ENCODE data around the gene NPAT. TPM values are rescaled to one million over a fixed set of nuclear protein-coding genes. Genes with fewer than 3 reads are reported as not detected.
A peak's percentile ranks its signal among the peaks of the same experiment; 100 is the strongest.

Gene NPAT
- total and polyA plus RNA-seq, 7 donors = 1.6 to 15.7 (median 12.1) TPM

DNA sequence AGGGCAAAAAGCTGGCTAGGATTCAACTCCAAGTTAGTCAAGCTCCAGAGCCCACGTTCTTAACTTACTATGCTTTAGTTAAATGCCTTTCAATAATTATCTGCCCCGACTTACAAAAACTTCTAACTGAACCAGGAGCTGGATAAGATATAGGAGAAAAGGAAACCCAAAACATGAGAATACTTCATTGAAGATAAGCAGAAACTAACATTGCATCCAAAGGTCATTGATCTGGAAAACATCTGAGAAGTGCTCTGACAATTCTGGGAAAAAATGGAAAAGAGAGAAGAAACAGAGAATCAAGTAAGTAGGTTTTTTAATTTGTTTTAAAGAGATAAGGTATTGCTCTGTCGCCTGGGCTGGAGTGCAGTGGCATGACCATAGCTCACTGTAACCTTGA is 73.9 kb downstream of the NPAT start:
- intact Hi-C loops (cut with DNase I) = no loop called here
- no peak for DNase-seq
- no peaks in the 10 kb centered on the region for H3K4me1 ChIP-seq
- no peaks in the 10 kb centered on the region for H3K9me3 ChIP-seq
- no peaks in the 10 kb centered on the region for H3K27me3 ChIP-seq
- H3K27ac ChIP-seq = no peak overlapping the region
- peaks cover 17 to 91% (median 47%) of the 10 kb centered on the region in 4 donors for H3K36me3 ChIP-seq
- WGBS, 2 donors = 81 to 82% methylated on average over 3 of the region's 3 CpGs
- H3K4me3 ChIP-seq = no peak overlapping the region
- TF ChIP-seq EP300 (IDR thresholded peaks at IDR 0.05) = no peak
- TF ChIP-seq, protein P1, sequence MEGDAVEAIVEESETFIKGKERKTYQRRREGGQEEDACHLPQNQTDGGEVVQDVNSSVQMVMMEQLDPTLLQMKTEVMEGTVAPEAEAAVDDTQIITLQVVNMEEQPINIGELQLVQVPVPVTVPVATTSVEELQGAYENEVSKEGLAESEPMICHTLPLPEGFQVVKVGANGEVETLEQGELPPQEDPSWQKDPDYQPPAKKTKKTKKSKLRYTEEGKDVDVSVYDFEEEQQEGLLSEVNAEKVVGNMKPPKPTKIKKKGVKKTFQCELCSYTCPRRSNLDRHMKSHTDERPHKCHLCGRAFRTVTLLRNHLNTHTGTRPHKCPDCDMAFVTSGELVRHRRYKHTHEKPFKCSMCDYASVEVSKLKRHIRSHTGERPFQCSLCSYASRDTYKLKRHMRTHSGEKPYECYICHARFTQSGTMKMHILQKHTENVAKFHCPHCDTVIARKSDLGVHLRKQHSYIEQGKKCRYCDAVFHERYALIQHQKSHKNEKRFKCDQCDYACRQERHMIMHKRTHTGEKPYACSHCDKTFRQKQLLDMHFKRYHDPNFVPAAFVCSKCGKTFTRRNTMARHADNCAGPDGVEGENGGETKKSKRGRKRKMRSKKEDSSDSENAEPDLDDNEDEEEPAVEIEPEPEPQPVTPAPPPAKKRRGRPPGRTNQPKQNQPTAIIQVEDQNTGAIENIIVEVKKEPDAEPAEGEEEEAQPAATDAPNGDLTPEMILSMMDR (IDR thresholded peaks at IDR 0.05) = no peak
- peak in 1 of 4 donors; percentile 7 for TF ChIP-seq POLR2AphosphoS5 (IDR thresholded peaks at IDR 0.05)
- TF ChIP-seq POLR2A (IDR thresholded peaks at IDR 0.05) = no peak

DNA sequence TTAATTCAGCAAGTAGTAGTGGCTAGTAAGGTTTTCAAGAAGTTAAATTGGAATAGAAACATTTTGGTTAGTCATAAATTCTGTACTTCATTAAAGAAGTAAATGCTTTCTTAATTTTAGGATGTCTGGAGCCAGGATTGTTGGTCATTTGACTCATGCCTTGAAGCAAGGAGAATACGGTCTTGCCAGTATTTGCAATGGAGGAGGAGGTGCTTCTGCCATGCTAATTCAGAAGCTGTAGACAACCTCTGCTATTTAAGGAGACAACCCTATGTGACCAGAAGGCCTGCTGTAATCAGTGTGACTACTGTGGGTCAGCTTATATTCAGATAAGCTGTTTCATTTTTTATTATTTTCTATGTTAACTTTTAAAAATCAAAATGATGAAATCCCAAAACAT is 75.3 kb downstream of the NPAT start:
- Histone ChIP-seq H3K9me3 (no peaks in the 10 kb centered on the region), H3K27ac (no peak overlapping the region), H3K36me3 (peaks cover 21 to 98% (median 55%) of the 10 kb centered on the region in 4 donors), H3K4me3 (no peak overlapping the region), H3K27me3 (no peaks in the 10 kb centered on the region), H3K4me1 (no peaks in the 10 kb centered on the region)
- TF ChIP-seq POLR2AphosphoS5 (IDR thresholded peaks at IDR 0.05) (no peak), POLR2A (IDR thresholded peaks at IDR 0.05) (no peak), EP300 (IDR thresholded peaks at IDR 0.05) (no peak)
- TF ChIP-seq, protein P1 (IDR thresholded peaks at IDR 0.05) = no peak
- WGBS, 2 donors = 85 to 92% methylated on average over 1 of the region's 1 CpG
- no peak for DNase-seq
- intact Hi-C loops (cut with DNase I) = no loop called here

DNA sequence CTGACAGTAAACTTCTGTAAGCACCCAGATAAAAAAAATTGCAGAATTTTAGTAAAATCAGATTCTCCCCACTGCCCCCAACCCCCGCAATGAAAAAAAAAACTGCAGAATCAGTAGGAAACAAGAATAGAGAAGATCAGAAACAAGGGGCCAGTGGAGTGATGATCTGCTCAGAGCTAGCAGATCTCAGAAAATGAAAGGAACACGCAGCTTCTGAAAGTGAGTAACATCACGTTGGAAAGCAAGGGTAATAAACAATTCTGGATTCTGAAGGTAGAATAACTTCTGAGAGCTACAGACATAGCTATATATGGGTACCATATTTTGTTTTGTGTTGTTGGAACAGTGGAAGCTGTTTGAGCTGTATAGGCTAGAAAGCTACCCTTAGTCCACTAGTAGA is 77.8 kb downstream of the NPAT start:
- Histone ChIP-seq H3K9me3 (no peaks in the 10 kb centered on the region), H3K27ac (no peak overlapping the region), H3K36me3 (peaks cover 24 to 100% (median 60%) of the 10 kb centered on the region in 4 donors), H3K4me3 (no peak overlapping the region), H3K4me1 (no peaks in the 10 kb centered on the region), H3K27me3 (no peaks in the 10 kb centered on the region)
- no peak for TF ChIP-seq POLR2A (IDR thresholded peaks at IDR 0.05)
- no peak for TF ChIP-seq POLR2AphosphoS5 (IDR thresholded peaks at IDR 0.05)
- TF ChIP-seq, protein P1 (IDR thresholded peaks at IDR 0.05) = no peak
- TF ChIP-seq EP300 (IDR thresholded peaks at IDR 0.05) = no peak
- DNase-seq = no peak
- intact Hi-C loops (cut with DNase I) = no loop called here
- 83% methylated on average over 3 of the region's 3 CpGs for WGBS, 2 donors

DNA sequence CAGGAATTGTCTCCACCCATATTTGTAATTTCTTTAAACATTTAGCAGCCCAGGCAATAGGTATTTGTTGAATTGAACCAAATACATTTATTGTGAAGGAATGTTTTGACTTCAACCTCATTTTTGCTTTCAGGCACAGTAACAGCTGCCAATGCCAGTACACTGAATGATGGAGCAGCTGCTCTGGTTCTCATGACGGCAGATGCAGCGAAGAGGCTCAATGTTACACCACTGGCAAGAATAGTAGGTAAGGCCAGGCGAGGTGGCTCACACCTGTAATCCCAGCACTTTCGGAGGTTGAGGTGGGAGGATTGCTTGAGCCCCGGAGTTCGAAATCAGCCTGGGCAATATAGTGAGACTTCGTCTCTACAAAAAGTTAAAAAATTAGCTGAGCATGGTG is 80.1 kb downstream of the NPAT start:
- H3K9me3 ChIP-seq = no peaks in the 10 kb centered on the region
- DNase-seq = no peak
- no peaks in the 10 kb centered on the region for H3K4me1 ChIP-seq
- H3K27ac ChIP-seq = no peak overlapping the region
- H3K36me3 ChIP-seq = peaks cover 24 to 98% (median 59%) of the 10 kb centered on the region in 4 donors
- no peaks in the 10 kb centered on the region for H3K27me3 ChIP-seq
- intact Hi-C loops (cut with DNase I) = no loop called here
- H3K4me3 ChIP-seq = no peak overlapping the region
- 90 to 98% methylated on average over 7 of the region's 7 CpGs for WGBS, 2 donors
- TF ChIP-seq POLR2A (IDR thresholded peaks at IDR 0.05) (no peak), EP300 (IDR thresholded peaks at IDR 0.05) (no peak), POLR2AphosphoS5 (IDR thresholded peaks at IDR 0.05) (no peak)
- TF ChIP-seq, protein P1 (IDR thresholded peaks at IDR 0.05) = no peak

DNA sequence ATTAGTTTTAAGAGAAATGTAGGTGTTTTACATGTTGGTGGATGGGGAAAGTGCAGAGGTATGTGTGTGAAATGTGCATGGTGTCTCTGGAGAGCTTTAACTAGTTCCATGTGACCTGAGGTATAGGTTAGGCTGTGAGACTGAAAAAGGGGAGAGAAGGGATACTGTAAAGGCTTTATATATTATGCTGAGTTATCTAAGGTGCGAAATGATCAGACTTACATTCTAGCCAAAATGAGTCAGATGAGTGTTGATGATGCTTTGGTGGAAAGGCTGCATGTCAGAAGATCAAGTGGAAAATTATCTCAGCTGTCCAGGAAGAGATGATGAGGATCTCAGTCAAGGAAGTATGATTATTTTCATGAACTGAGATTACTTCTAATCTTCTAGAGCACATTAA is 85.2 kb downstream of the NPAT start:
- Histone ChIP-seq H3K27ac (no peak overlapping the region), H3K27me3 (no peaks in the 10 kb centered on the region), H3K4me3 (no peak overlapping the region), H3K36me3 (peaks cover 8 to 88% (median 29%) of the 10 kb centered on the region in 4 donors), H3K9me3 (no peaks in the 10 kb centered on the region), H3K4me1 (peaks cover 0 to 7% (median 0%) of the 10 kb centered on the region in 4 donors)
- 95 to 96% methylated on average over 1 of the region's 1 CpG for WGBS, 2 donors
- intact Hi-C loops (cut with DNase I) = no loop called here
- no peak for DNase-seq
- TF ChIP-seq, protein P1 (IDR thresholded peaks at IDR 0.05) = no peak
- TF ChIP-seq EP300 (IDR thresholded peaks at IDR 0.05) = no peak
- TF ChIP-seq POLR2AphosphoS5 (IDR thresholded peaks at IDR 0.05) = no peak
- no peak for TF ChIP-seq POLR2A (IDR thresholded peaks at IDR 0.05)
